ENCODE measurements around the gene SPEG. TPM values are rescaled to one million over a fixed set of nuclear protein-coding genes. Genes with fewer than 3 reads are reported as not detected.

SPEG gene
- total RNA-seq, 1 experiment from 2014 or later: 56.6 TPM

DNA sequence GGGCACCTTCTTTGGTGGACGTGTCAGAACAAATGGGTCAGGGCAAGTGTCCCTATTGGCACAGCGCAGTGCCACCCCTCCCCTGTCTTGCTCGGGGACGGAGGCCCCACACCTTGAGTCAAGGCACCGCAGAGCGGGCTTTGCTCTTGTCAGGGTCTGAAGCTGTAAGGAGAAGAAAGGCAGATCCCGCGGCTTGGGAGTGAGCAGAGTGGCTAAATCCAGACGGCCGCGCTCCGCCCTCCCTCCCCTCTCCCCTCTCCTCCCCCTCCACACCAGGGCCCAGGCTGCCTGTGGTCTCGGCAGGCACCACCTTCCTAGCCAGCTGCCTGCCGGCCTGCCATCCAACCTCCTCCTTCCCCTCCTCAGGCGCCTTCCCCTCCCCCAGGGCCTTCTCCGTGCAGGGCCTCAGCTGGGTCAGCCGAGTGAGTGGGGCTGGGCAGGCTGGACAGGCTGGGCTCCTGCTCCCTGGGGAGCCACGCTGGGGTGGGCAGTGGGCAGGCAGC, 25.8 kb downstream of the SPEG start:
- H3K27me3 ChIP-seq (ENCODE audit: insufficient read depth, low read length): no peaks in the 10 kb centered on the region
- H3K36me3 ChIP-seq (ENCODE audit: control insufficient read depth in 1 of 2, insufficient read depth in 2 of 2, low read length in 2 of 2): peaks cover 3 to 14% of the 10 kb centered on the region in 2 experiments; a peak in 3 of 4 replicates
- no peaks in the 10 kb centered on the region for H3K9me2 ChIP-seq (ENCODE audit: insufficient read depth)
- no peak overlapping the region for H3K4me2 ChIP-seq (ENCODE audit: low read length)
- H3K27ac ChIP-seq (ENCODE audit: low read depth, low read length): no peak overlapping the region
- H4K20me1 ChIP-seq (ENCODE audit: insufficient read depth): no peaks in the 10 kb centered on the region
- ChIA-PET RAD21 (ENCODE audit: low non-redundant PET in 1 of 2, low total read pairs in 2 of 2, uncharacterized antibody in 2 of 2, unreplicated experiment in 2 of 2) (no interaction called here), POLR2A (no interaction called here), CTCF (interaction anchor here (1.1 to 1.6 kb wide), 2 partner anchors 16 to 69 kb away, joined by 3 read pairs; no protein-coding TSS in a partner anchor)
- H2AFZ ChIP-seq (ENCODE audit: low read depth, low read length, poor library complexity, severe bottlenecking): no peak overlapping the region
- no peak overlapping the region for H3K4me3 ChIP-seq (replicated peaks in 1 of 2; ENCODE audit: low read depth in 1 of 2, low read length in 2 of 2)
- no peaks in the 10 kb centered on the region; the same call in 1 of the 2 replicates for H3K79me2 ChIP-seq (ENCODE audit: insufficient read depth, low read length)
- no TSS peak for BruUV-seq (replicated peaks)
- intact Hi-C loops (cut with micrococcal nuclease): no loop called here
- no peak for DNase-seq (ENCODE audit: low read depth, low spot score)
- H3K9ac ChIP-seq (ENCODE audit: low read length): no peak overlapping the region
- TF ChIP-seq SIN3A (IDR thresholded peaks at IDR 0.05; ENCODE audit: low read depth): no peak
- no peak for TF ChIP-seq ELF1 (IDR thresholded peaks at IDR 0.05; ENCODE audit: borderline replicate concordance, low read depth)
- TF ChIP-seq, protein P1, sequence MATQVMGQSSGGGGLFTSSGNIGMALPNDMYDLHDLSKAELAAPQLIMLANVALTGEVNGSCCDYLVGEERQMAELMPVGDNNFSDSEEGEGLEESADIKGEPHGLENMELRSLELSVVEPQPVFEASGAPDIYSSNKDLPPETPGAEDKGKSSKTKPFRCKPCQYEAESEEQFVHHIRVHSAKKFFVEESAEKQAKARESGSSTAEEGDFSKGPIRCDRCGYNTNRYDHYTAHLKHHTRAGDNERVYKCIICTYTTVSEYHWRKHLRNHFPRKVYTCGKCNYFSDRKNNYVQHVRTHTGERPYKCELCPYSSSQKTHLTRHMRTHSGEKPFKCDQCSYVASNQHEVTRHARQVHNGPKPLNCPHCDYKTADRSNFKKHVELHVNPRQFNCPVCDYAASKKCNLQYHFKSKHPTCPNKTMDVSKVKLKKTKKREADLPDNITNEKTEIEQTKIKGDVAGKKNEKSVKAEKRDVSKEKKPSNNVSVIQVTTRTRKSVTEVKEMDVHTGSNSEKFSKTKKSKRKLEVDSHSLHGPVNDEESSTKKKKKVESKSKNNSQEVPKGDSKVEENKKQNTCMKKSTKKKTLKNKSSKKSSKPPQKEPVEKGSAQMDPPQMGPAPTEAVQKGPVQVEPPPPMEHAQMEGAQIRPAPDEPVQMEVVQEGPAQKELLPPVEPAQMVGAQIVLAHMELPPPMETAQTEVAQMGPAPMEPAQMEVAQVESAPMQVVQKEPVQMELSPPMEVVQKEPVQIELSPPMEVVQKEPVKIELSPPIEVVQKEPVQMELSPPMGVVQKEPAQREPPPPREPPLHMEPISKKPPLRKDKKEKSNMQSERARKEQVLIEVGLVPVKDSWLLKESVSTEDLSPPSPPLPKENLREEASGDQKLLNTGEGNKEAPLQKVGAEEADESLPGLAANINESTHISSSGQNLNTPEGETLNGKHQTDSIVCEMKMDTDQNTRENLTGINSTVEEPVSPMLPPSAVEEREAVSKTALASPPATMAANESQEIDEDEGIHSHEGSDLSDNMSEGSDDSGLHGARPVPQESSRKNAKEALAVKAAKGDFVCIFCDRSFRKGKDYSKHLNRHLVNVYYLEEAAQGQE (IDR thresholded peaks at IDR 0.05; ENCODE audit: low read depth): no peak
- TF ChIP-seq SP1 (IDR thresholded peaks at IDR 0.05; ENCODE audit: low read depth): no peak
- TF ChIP-seq POLR2AphosphoS5 (IDR thresholded peaks at IDR 0.05; ENCODE audit: low read depth, low read length): no peak
- TF ChIP-seq RAD21 (IDR thresholded peaks at IDR 0.05; ENCODE audit: low read depth): no peak
- no peak for TF ChIP-seq EGR1 (IDR thresholded peaks at IDR 0.05; ENCODE audit: low read depth)
- no peak for TF ChIP-seq ZFX (IDR thresholded peaks at IDR 0.05)
- TF ChIP-seq, protein P2, sequence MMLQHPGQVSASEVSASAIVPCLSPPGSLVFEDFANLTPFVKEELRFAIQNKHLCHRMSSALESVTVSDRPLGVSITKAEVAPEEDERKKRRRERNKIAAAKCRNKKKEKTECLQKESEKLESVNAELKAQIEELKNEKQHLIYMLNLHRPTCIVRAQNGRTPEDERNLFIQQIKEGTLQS (IDR thresholded peaks at IDR 0.05): no peak
- no peak for TF ChIP-seq EZH2phosphoT487 (IDR thresholded peaks at IDR 0.05; ENCODE audit: borderline replicate concordance)
- H3K9me3 ChIP-seq (ENCODE audit: control insufficient read depth in 1 of 2, insufficient read depth in 1 of 2, low read depth in 1 of 2, low read length in 2 of 2): no peaks in the 10 kb centered on the region
- H3K4me1 ChIP-seq (ENCODE audit: control insufficient read depth in 1 of 2, insufficient read depth in 2 of 2, low read length in 2 of 2): peaks cover 0 to 36% of the 10 kb centered on the region in 2 experiments; a peak in 2 of 4 replicates
- ATAC-seq: no peak
